K562 (cell line): ENCODE data around the gene TAS2R8. TPM values are rescaled to one million over a fixed set of nuclear protein-coding genes. Genes with fewer than 3 reads are reported as not detected.

Source experiments
- ATAC-seq: fragments of 200-7000 bp; cut with Tn5 transposase; 3 replicates; pipeline ENCODE4 v1.9.1; 2020; ENCODE audit warnings: moderate library complexity
- BruUV-seq: library from RNA; stranded (reverse); fragments of 400-500 nt; replicated peaks from 2 replicates; lab custom pipeline; 2021; lab: Mats Ljungman, UMichigan
- CTCF ChIA-PET: fragments of 300-600 bp; formaldehyde crosslinking; extraction: SDS; loops from one replicate; lab custom pipeline; 2021; ENCODE audit warnings: low intra/inter-chr PET ratio; lab: Yijun Ruan, JAX
- POLR2A ChIA-PET: fragments of 300-600, 350-650 bp; sonication (Branson Sonifier 250); formaldehyde crosslinking; extraction: SDS; loops from one replicate; lab custom pipeline; 2021; ENCODE audit warnings: antibody characterized with exemption, inconsistent platforms; lab: Yijun Ruan, JAX
- DNase-seq, 4 experiments: peaks; one replicate each; pipeline versions ENCODE4 v3.0.0 to v3.0.0-alpha.2; 2011 to 2018; ENCODE audit warnings: low spot score in 3 of 4, mixed read lengths in 3 of 4; ENCODE audit errors: extremely low read depth in 1 of 4
- FAIRE-seq: peaks from 2 replicates; lab custom pipeline; 2011; peaks lifted over from hg19 to GRCh38; lab: Jason Lieb, UNC
- H2AFZ ChIP-seq: 2 replicates; pipeline ENCODE4 v1.6.0; 2011; ENCODE audit warnings: low read depth, low read length, control low read depth, inconsistent platforms
- H3K27ac ChIP-seq: fragments of 200-600 bp; 3 replicates; pipeline ENCODE4 v1.8.0; 2011; ENCODE audit warnings: low read depth, mild to moderate bottlenecking, control low read depth, inconsistent platforms, low read length, moderate library complexity, mixed read lengths; ENCODE audit errors: extremely low read depth
- H3K27me3 ChIP-seq, 2 experiments: fragments of 300-600 bp in 1 of 2; 2 replicates in 1 of 2; 3 replicates in 1 of 2; pipeline versions ENCODE4 v1.6.0 to v1.8.0; 2011; ENCODE audit warnings: inconsistent platforms in 2 of 2, low read length in 2 of 2, mild to moderate bottlenecking in 1 of 2, mixed read lengths in 1 of 2, moderate library complexity in 1 of 2; ENCODE audit not compliant: control insufficient read depth in 2 of 2, insufficient read depth in 2 of 2
- H3K36me3 ChIP-seq: fragments of 300-600 bp; 3 replicates; pipeline ENCODE4 v1.8.0; 2011; ENCODE audit warnings: mild to moderate bottlenecking, low read length, inconsistent platforms; ENCODE audit not compliant: control insufficient read depth, insufficient read depth
- H3K4me1 ChIP-seq, 2 experiments: fragments of 200-600 bp in 1 of 2; replicated peaks in 1 of 2; 2 replicates in 1 of 2; 3 replicates in 1 of 2; pipeline versions ENCODE4 v1.5.1 to v1.8.0; 2011; ENCODE audit warnings: inconsistent platforms in 2 of 2, low read length in 2 of 2, mild to moderate bottlenecking in 1 of 2, mixed read lengths in 1 of 2, moderate library complexity in 1 of 2; ENCODE audit not compliant: control insufficient read depth in 2 of 2, insufficient read depth in 2 of 2
- H3K4me2 ChIP-seq: 2 replicates; pipeline ENCODE4 v1.6.1; 2011; ENCODE audit warnings: low read length, control low read depth, inconsistent platforms, mixed read lengths; ENCODE audit not compliant: insufficient read depth
- H3K4me3 ChIP-seq: fragments of 200-600 bp; sonication (generic), shearing (Covaris generic); 2 replicates; pipeline ENCODE4 v1.5.1; 2016; ENCODE audit warnings: control low read depth, inconsistent platforms
- H3K79me2 ChIP-seq: fragments of 200-600 bp; 3 replicates; pipeline ENCODE4 v1.8.0; 2011; ENCODE audit warnings: low read length, inconsistent platforms; ENCODE audit not compliant: control insufficient read depth, insufficient read depth
- H3K9ac ChIP-seq, 2 experiments: 2 replicates each; pipeline versions ENCODE4 v1.6.0 to v1.6.1; 2011; ENCODE audit warnings: low read depth in 2 of 2, low read length in 2 of 2, control low read depth in 1 of 2, inconsistent platforms in 1 of 2, mild to moderate bottlenecking in 1 of 2, mixed read lengths in 1 of 2; ENCODE audit not compliant: insufficient read depth in 1 of 2
- H3K9me1 ChIP-seq: one replicate; pipeline ENCODE4 v1.6.0; 2011; ENCODE audit warnings: inconsistent platforms, mild to moderate bottlenecking, low read length, moderate library complexity; ENCODE audit not compliant: control insufficient read depth, insufficient read depth
- H3K9me3 ChIP-seq: replicated peaks from 2 replicates; pipeline ENCODE4 v1.5.1; 2011; ENCODE audit warnings: low read depth, low read length, inconsistent platforms; ENCODE audit not compliant: control insufficient read depth, insufficient read depth
- H4K20me1 ChIP-seq: replicated peaks from 2 replicates; pipeline ENCODE4 v1.6.1; 2011; ENCODE audit warnings: low read length, inconsistent platforms, mixed read lengths; ENCODE audit not compliant: control insufficient read depth, insufficient read depth
- ADNP ChIP-seq: fragments of 200-800 bp; sonication (Bioruptor generic); IDR thresholded peaks from 2 replicates; pipeline ENCODE4 v1.6.1; 2016; ENCODE audit warnings: missing genetic modification characterization, missing compliant biosample characterization
- ATF6 ChIP-seq: sonication (generic); formaldehyde crosslinking; IDR thresholded peaks from 2 replicates; pipeline ENCODE4 v1.4.0; 2020; ENCODE audit warnings: mild to moderate bottlenecking, missing genetic modification reagents
- CBX2 ChIP-seq: fragments of 200-600 bp; sonication (generic); IDR thresholded peaks from one replicate; pipeline ENCODE4 v1.6.1; 2012; ENCODE audit warnings: mild to moderate bottlenecking, low read length, inconsistent platforms; ENCODE audit not compliant: insufficient read depth, poor library complexity, severe bottlenecking
- CGGBP1 ChIP-seq: fragments of 250-450 bp; sonication (Bioruptor Pico); IDR thresholded peaks from 2 replicates; pipeline ENCODE4 v1.9.0; 2021; ENCODE audit warnings: mild to moderate bottlenecking
- CHD1 ChIP-seq: fragments of 200-600 bp; sonication (generic); IDR thresholded peaks from one replicate; pipeline ENCODE4 v1.6.1; 2012; ENCODE audit warnings: mild to moderate bottlenecking, moderate library complexity, low read length, inconsistent platforms
- ESRRA ChIP-seq: fragments of 450-650 bp; IDR thresholded peaks from 2 replicates; pipeline ENCODE4 v1.6.1; 2014; ENCODE audit warnings: low read depth, mild to moderate bottlenecking, moderate library complexity, borderline replicate concordance
- HDAC2 ChIP-seq: fragments of 450-650 bp; IDR thresholded peaks from 2 replicates; pipeline ENCODE4 v1.6.1; 2016; ENCODE audit warnings: mild to moderate bottlenecking
- HNRNPL ChIP-seq: fragments of 200-400 bp; formaldehyde crosslinking; IDR thresholded peaks from 2 replicates; pipeline ENCODE4 v1.6.1; 2017; ENCODE audit warnings: low read depth, mild to moderate bottlenecking, low read length
- KLF16 ChIP-seq: IDR thresholded peaks from 2 replicates; pipeline ENCODE4 v1.6.1; 2016; ENCODE audit warnings: antibody characterized with exemption
- NFRKB ChIP-seq: fragments of 450-650 bp; IDR thresholded peaks from 2 replicates; pipeline ENCODE4 v1.6.1; 2016; ENCODE audit warnings: low read depth
- PHB ChIP-seq: fragments of 250-450 bp; sonication (Bioruptor Pico); IDR thresholded peaks from 2 replicates; pipeline ENCODE4 v1.5.0; 2021
- SMARCC2 ChIP-seq: fragments of 450-650 bp; IDR thresholded peaks from 2 replicates; pipeline ENCODE4 v1.6.1; 2017; ENCODE audit warnings: antibody characterized with exemption, moderate library complexity, mild to moderate bottlenecking, low read depth
- TSHZ1 ChIP-seq: fragments of 250-450 bp; sonication (Bioruptor Pico); IDR thresholded peaks from 2 replicates; pipeline ENCODE4 v1.4.0; 2020; ENCODE audit warnings: mild to moderate bottlenecking, moderate library complexity
- ZC3H11A ChIP-seq: IDR thresholded peaks from 2 replicates; pipeline ENCODE4 v1.6.1; 2012; ENCODE audit warnings: low read depth, low read length, improper control_type of control experiment
- WGBS: fragments of 100-300 bp; shearing (Covaris generic); methylation state at CpG from one replicate; pipeline ENCODE4 v1.1.6; 2016; ENCODE audit warnings: low coverage, mixed read lengths; ENCODE audit not compliant: insufficient coverage; ENCODE audit errors: missing lambda C conversion rate; 5-methylcytosine and 5-hydroxymethylcytosine counted together
- in situ Hi-C: fragments of 300-500 bp; cut with MboI; formaldehyde crosslinking; loops from 4 replicates; pipeline ENCODE4 v1.15.0; 2018; ENCODE audit warnings: inconsistent platforms, mixed read lengths
- intact Hi-C: fragments of 100-400 bp; cut with micrococcal nuclease; formaldehyde crosslinking; loops from 2 replicates; pipeline ENCODE4 v1.14.2; 2022
- polyA plus RNA-seq, 8 experiments: library from polyadenylated mRNA; depleted of rRNA in 4 of 8; stranded (reverse) in 5 of 8; unstranded in 3 of 8; fragments of >200 nt; fragmentation: Nextera tagmentation in 2 of 8; fragmentation: Illumina TruSeq in 1 of 8; extraction: Ambion mirVana in 2 of 8; extraction: Trizol in 1 of 8; gene quantifications; 2 replicates each; pipeline versions ENCODE4 v1.2.1 to v1.2.3, GENCODE V29; 2011 to 2014; ENCODE audit warnings: inconsistent platforms in 1 of 8, missing spikeins in 1 of 8
- total RNA-seq, 7 experiments: library from RNA; depleted of rRNA in 6 of 7; stranded (reverse); fragments of >200 nt in 6 of 7; fragmentation: Illumina TruSeq in 2 of 7; extraction: Trizol in 2 of 7; gene quantifications; 2 replicates each; pipeline versions ENCODE4 v1.2.1 to v1.2.3, GENCODE V29; 2011 to 2021; ENCODE audit warnings: low replicate concordance in 1 of 7

Gene TAS2R8
- total and polyA plus RNA-seq, 9 of the 15 experiments (the other 6 are each of a cell fraction or from before 2014, with no cell fraction given) = not detected

- no peaks in the 10 kb centered on the region for H4K20me1 ChIP-seq
- no peaks in the 10 kb centered on the region for H3K36me3 ChIP-seq
- no peak within 1 kb of the TSS for H3K4me3 ChIP-seq
- no peak within 1 kb of the TSS for H3K4me2 ChIP-seq
- no peaks in the 10 kb centered on the region for H3K9me3 ChIP-seq
- no peaks in the 10 kb centered on the region for H3K9me1 ChIP-seq
- no peak within 1 kb of the TSS for H2AFZ ChIP-seq
- no peak for DNase-seq
- POLR2A ChIA-PET = no interaction called here
- no peak for ATAC-seq
- BruUV-seq = no TSS peak
- in situ Hi-C loops (no loop called here), intact Hi-C loops (no loop called here)
- 55% methylated on average over 4 of the region's 4 CpGs for WGBS
- CTCF ChIA-PET = no interaction called here
- H3K9ac ChIP-seq = no peak within 1 kb of the TSS
- no peak for FAIRE-seq
- H3K79me2 ChIP-seq = no peaks in the 10 kb centered on the region
- H3K4me1 ChIP-seq = no peaks in the 10 kb centered on the region
- no peak within 1 kb of the TSS for H3K27ac ChIP-seq
- H3K27me3 ChIP-seq = no peaks in the 10 kb centered on the region
- TF ChIP-seq NFRKB (no peak), TSHZ1 (no peak), PHB (CRISPR knock-in tag) (no peak), ADNP (tag) (no peak), CGGBP1 (no peak), ZC3H11A (no peak), HDAC2 (no peak), KLF16 (no peak), ESRRA (no peak), SMARCC2 (no peak), CBX2 (no peak), CHD1 (no peak), ATF6 (CRISPR knock-in tag) (no peak), HNRNPL (no peak)
Measured at GRCh38 chr12:10849425-10849878, 42.4 kb upstream of the TAS2R8 start, which contains the start of gene PRR4. Gene PRR4 (minus strand): TSS chr12:10849475. CDS start chr12:10849437, 38 bp downstream.
